ENCODE measurements around the gene VSNL1.

GRCh38 chr2:17576802-17577201, 36.3 kb downstream of the VSNL1 start:
- TF ChIP-seq EZH2phosphoT487 (IDR thresholded peaks at IDR 0.05; ENCODE audit: insufficient read depth, low read depth) (no peak), EZH2 (IDR thresholded peaks at IDR 0.05; ENCODE audit: insufficient read depth, poor library complexity, severe bottlenecking) (no peak)

Data from GM23248 (cell line).